Thyroid gland (tissue), 4 donors: ENCODE measurements around the gene HMCN2.

Source experiments
- CTCF ChIP-seq, 6 experiments: fragments of 200-600 bp in 3 of 6; fragments of 450-650 bp in 3 of 6; sonication (generic) in 3 of 6; IDR thresholded peaks; one replicate each; pipeline ENCODE4 v1.5.1; 2016 to 2019; ENCODE audit warnings: antibody characterized with exemption in 6 of 6, mild to moderate bottlenecking in 2 of 6, inconsistent platforms in 1 of 6, moderate library complexity in 1 of 6
- POLR2A ChIP-seq, 2 donors: fragments of 450-650 bp; IDR thresholded peaks; one replicate each; pipeline ENCODE4 v1.6.1; 2017; ENCODE audit warnings: antibody characterized with exemption in 2 of 2, mild to moderate bottlenecking in 2 of 2, moderate library complexity in 1 of 2

GRCh38 chr9:130366888-130367550 lies 101.5 kb downstream of the HMCN2 start:
- TF ChIP-seq POLR2A (IDR thresholded peaks at IDR 0.05) (no peak), CTCF (IDR thresholded peaks at IDR 0.05) (no peak)
